HL-60 (cell line): ENCODE measurements around the gene TLR9.

ENCODE experiments used
- CTCF ChIP-seq: IDR thresholded peaks from one replicate; pipeline ENCODE4 v1.5.1; 2011; ENCODE audit warnings: low read length, control low read depth, inconsistent platforms; ENCODE audit not compliant: insufficient read depth
- POLR2AphosphoS5 ChIP-seq: IDR thresholded peaks from 2 replicates; pipeline ENCODE4 v1.6.1; 2012; ENCODE audit warnings: low read depth
- SPI1 ChIP-seq: IDR thresholded peaks from 2 replicates; pipeline ENCODE4 v1.6.1; 2012; ENCODE audit warnings: low read depth, mild to moderate bottlenecking, borderline replicate concordance
- TF ChIP-seq, protein P1 (sequence below): IDR thresholded peaks from 2 replicates; pipeline ENCODE4 v1.6.1; 2012; ENCODE audit warnings: low read depth; ENCODE audit not compliant: insufficient replicate concordance

GRCh38 chr3:52185837-52186236, 39.6 kb downstream of the TLR9 start:
- no peak for TF ChIP-seq CTCF
- TF ChIP-seq SPI1, result peak; percentile 60; the same call in 1 of the 2 replicates
- TF ChIP-seq, protein P1, sequence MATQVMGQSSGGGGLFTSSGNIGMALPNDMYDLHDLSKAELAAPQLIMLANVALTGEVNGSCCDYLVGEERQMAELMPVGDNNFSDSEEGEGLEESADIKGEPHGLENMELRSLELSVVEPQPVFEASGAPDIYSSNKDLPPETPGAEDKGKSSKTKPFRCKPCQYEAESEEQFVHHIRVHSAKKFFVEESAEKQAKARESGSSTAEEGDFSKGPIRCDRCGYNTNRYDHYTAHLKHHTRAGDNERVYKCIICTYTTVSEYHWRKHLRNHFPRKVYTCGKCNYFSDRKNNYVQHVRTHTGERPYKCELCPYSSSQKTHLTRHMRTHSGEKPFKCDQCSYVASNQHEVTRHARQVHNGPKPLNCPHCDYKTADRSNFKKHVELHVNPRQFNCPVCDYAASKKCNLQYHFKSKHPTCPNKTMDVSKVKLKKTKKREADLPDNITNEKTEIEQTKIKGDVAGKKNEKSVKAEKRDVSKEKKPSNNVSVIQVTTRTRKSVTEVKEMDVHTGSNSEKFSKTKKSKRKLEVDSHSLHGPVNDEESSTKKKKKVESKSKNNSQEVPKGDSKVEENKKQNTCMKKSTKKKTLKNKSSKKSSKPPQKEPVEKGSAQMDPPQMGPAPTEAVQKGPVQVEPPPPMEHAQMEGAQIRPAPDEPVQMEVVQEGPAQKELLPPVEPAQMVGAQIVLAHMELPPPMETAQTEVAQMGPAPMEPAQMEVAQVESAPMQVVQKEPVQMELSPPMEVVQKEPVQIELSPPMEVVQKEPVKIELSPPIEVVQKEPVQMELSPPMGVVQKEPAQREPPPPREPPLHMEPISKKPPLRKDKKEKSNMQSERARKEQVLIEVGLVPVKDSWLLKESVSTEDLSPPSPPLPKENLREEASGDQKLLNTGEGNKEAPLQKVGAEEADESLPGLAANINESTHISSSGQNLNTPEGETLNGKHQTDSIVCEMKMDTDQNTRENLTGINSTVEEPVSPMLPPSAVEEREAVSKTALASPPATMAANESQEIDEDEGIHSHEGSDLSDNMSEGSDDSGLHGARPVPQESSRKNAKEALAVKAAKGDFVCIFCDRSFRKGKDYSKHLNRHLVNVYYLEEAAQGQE, result no peak
- peak; percentile 87 for TF ChIP-seq POLR2AphosphoS5
